ENCODE measurements around the gene MESD.

MESD gene

DNA sequence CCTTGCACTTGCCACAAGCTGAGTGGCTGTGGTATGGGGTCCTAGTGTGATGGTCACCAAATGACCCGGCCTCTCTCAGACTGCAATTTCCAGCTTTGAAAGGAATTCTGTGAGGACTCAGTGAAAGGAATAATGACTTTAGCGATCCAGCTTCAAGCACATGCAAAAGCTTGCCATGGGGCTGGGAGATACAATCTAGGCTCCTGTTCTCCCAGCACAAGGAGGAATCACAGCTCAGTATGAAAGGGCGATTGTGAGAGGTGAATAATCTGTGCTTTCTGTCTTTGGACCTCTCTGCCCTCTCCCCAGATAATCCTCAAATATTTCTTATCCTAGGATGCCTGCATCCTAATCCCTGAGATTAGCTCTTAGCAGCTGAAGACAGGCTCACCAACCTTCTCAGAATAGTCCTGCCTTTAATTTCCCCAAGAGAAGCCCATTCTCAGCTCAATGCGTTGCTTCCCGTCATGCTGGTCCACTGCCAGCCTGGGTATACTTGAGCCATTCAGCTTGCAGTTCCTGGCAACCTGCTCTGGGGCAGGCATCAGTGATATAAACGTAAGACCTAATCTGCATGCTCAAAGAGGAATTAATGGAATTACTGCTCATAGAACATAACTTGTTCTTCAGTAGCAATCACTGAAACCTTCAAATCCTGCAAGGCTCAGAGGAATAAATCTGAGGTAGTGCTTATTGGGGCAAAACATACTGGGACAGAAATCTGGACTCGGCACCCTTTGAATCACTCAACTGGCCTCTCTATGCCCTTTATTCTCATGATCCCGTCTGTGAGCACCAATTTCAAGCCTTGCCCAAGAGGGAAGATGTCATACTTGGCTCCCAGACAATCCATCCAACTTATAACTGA lies 26.2 kb upstream of the MESD start:
- DNase-seq (ENCODE audit: insufficient read length, low spot score) (no peak), FAIRE-seq (no peak)

DNA sequence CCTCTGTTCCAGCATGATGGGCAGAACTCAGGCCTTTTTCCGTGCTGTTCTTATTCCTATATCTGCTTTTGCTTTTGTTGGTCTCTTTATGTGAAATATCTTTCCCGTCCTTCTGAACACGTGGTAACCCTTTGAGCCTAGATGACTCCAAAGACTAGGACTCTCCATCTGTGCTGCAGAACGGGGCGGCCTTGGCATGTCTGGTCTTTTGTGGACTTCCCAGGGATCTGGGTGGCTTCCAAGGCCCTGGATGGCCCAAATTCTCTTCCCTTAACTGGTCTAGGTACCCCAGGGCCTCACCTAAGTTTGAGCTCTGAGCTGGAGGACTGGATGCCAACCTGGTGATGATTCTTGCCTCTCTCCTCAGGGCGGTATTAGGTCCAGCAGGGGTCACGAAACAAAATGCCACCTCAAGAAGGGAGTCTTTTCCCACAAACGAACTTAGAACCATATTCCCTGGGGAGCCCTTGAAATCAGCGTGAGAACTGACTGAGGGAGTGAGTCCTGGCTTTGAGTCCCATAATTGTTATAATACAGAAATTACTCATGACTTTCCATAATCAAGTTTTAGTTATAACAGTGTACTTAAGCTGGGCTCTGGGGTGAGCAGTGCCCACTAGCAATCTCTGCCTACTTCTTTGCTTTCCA lies 25.0 kb upstream of the MESD start:
- DNase-seq (ENCODE audit: insufficient read length, low spot score): no peak
- no peak for FAIRE-seq

DNA sequence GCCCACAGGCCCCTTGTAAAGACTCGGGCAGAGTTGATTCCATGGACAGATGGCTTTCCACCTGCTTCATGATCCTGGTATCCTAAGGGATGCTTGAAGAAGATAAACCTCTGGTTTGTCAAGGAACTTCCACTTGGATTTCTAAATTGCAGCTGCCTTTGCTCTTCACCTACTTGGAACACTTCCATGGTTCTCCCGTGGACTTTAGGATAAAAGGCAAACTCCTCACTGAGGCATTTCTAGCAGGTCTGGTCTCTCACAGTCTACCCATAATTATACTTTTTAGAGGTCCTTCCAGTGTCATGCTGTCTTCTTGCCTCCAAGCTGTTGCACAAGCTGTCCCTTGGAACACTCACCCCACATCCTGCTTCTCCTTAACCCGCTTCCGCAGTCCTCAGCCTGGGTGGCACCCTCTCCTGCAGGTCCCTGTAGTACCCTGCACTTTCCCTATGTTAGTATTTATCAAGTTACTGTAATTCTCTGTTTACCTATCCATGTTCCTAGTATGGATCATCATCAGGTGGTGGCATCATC lies 23.8 kb upstream of the MESD start:
- DNase-seq (ENCODE audit: insufficient read length, low spot score) (no peak), FAIRE-seq (no peak)

DNA sequence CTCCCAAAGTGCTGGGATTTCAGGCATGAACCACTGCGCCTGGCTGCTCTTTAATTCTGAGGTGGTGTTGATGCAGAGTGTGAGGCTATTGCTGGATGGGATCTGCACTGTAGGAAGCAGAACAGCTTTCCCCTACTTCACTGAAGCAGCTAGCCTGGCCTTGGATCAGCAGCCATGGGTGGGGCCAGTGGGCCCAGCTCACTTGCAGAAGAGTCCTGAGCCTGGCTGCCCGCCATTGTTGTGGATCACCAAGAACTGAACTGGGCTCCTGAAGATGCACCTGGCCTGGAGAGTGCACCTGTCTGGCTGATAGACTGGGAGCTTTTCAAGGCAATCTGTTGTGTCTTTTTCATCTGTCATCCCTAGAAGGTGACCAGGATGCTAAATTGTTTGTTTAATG lies 23.0 kb upstream of the MESD start:
- FAIRE-seq: no peak
- no peak for DNase-seq (ENCODE audit: insufficient read length, low spot score)

DNA sequence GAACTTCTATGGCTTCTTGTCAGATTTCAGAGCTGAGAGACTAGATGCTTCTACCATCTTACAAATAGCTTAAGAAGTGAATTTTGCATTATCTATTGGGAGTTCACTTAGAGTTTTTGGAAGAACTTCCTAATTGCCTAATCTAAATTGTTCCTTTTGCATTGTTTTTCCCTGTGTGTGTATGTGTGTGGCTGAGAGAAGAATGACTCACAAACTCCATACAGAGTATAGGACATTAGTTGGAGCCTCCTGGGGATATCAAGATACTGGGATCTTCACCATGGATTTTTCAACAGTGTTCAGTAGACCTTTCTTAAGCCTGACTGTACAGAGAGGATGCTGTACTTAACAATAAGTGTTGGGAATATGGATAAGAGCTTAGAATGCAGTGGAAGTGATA lies 22.0 kb upstream of the MESD start:
- FAIRE-seq: no peak

DNA sequence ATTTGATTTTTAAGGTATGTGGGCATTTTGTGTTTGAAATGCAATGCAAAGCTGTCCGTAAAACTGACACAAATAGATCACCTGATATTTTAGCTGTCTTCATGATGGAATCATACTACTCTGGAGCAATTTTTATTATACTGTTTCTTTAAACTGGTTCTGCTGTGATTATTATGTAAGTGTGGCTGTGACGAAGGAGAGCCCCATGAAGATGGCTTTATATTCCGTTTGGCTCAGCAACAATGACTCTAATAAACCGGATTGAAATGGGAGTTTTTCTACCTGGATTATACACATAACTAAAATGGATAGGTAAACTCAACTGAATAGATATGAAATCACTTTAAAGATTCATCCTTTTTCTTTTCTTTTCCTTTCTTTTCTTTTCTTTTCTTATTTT lies 20.5 kb upstream of the MESD start:
- DNase-seq (ENCODE audit: insufficient read length, low spot score): no peak

More for the DNA sequence above, 22.0 kb upstream of the MESD start:
- no peak for DNase-seq (ENCODE audit: insufficient read length, low spot score)

DNA sequence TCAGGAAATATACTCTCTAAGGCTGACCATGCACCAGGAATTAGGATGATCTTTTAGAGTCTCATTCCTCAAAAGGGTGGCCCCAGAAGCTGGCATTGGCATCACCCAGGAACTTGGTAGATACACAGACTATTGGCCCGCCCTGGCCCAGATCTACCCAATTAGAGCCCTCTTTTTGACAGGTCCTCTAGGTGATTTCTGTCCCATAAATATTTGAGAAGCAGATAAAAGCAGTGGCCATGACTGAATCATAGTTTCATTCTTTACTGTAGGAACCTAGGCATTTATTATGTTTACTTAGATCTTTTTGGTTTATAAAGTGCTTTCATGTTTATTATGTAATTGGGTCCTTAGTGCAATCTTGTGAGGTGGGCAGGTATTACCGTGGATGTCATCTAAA lies 18.7 kb upstream of the MESD start:
- no peak for FAIRE-seq
- DNase-seq (ENCODE audit: insufficient read length, low spot score): no peak

More for the DNA sequence above, 20.5 kb upstream of the MESD start:
- no peak for FAIRE-seq

DNA sequence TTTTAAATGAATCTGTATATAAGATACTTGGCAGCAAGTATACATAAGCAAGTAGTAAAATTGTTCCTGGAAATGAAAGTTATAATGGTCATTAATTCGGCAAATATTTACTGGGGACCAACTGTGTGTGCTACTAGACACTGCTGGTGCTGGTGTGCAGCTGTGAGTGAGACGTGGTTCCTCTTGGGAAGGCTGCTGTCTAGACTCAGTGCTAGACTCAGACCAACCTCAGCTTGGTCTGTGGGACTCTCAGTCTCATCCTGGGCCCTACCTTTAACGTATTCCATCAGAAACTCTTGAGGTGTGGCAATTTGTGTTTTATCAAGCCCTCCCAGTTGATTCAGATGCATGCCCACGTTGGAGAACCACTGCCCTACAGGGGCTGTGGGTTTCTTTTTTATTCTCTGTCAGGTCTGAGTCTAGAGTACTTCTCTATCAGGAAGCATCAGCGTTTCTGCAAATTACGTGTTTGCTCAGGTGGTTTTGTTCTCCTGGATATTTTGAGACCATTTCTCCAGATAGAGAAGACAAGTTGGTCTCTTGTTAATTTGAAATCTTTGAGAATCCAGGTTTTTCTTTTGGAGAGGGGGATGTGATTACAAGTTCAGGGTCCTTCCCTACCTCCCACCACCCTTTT lies 17.9 kb upstream of the MESD start:
- DNase-seq (ENCODE audit: insufficient read length, low spot score) (no peak), FAIRE-seq (no peak)

DNA sequence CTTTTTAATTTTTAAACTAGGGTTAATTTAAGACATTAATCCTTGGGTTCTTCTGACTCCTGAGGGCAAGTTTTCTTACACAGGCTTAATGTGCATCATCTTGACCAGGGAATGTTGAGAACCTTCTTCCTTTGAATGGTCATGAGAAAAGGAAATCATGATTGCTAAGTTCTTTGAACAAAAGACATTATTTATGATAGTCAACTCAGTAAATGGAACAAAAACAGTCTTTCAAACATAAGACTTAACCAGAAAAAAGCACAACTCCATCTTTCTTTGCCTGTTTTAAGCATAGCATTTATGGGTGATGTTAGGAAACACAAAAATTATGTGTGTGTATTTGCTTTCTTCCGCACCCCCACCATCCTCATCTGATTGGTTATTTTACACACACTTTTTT lies 16.5 kb upstream of the MESD start:
- FAIRE-seq (no peak), DNase-seq (ENCODE audit: insufficient read length, low spot score) (no peak)

DNA sequence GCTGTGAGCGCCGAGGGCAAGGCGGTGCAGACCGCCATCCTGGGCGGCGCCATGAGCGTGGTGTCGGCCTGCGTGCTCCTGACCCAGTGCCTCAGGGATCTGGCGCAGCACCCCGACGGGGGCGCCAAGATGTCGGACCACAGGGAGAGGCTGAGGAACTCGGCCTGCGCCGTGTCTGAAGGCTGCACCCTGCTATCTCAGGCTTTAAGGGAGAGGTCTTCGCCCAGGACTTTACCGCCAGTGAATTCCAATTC lies 13.4 kb upstream of the MESD start:
- no peak for FAIRE-seq
- no peak for DNase-seq (ENCODE audit: insufficient read length, low spot score)

DNA sequence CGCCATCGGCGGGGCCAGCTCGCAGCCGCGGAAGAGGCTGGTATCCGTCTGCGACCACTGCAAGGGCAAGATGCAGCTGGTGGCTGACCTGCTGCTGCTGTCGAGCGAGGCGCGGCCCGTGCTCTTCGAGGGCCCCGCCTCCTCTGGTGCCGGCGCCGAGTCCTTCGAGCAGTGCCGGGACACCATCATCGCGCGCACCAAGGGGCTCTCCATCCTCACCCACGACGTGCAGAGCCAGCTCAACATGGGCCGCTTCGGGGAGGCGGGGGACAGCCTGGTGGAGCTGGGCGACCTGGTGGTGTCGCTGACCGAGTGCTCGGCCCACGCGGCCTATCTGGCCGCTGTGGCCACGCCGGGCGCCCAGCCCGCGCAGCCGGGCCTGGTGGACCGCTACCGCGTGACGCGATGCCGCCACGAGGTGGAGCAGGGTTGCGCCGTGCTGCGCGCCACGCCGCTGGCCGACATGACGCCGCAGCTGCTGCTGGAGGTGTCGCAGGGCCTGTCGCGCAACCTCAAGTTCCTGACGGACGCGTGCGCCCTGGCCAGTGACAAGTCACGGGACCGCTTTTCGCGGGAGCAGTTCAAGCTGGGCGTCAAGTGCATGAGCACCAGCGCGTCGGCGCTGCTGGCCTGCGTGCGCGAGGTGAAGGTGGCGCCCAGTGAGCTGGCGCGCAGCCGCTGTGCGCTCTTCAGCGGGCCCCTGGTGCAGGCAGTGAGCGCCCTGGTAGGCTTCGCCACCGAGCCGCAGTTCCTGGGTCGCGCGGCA lies 12.9 kb upstream of the MESD start:
- no peak for DNase-seq (ENCODE audit: insufficient read length, low spot score)
- FAIRE-seq: no peak

DNA sequence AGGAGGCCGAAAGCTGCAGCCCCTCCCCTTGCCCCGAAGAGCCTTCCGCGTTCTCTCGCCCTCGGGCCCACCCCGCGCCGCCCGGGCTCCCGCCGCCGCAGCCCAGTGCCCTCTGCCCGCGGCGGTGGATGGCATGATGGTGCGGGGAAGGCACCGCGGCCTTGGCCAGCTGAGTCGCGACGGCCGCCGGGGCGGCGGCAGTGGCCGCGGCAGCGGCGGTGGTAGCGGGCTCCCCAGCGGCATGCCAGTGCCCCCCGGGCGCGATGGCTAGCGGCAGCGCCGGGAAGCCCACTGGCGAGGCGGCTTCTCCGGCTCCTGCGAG lies 12.4 kb upstream of the MESD start:
- FAIRE-seq (no peak), DNase-seq (ENCODE audit: insufficient read length, low spot score) (no peak)

DNA sequence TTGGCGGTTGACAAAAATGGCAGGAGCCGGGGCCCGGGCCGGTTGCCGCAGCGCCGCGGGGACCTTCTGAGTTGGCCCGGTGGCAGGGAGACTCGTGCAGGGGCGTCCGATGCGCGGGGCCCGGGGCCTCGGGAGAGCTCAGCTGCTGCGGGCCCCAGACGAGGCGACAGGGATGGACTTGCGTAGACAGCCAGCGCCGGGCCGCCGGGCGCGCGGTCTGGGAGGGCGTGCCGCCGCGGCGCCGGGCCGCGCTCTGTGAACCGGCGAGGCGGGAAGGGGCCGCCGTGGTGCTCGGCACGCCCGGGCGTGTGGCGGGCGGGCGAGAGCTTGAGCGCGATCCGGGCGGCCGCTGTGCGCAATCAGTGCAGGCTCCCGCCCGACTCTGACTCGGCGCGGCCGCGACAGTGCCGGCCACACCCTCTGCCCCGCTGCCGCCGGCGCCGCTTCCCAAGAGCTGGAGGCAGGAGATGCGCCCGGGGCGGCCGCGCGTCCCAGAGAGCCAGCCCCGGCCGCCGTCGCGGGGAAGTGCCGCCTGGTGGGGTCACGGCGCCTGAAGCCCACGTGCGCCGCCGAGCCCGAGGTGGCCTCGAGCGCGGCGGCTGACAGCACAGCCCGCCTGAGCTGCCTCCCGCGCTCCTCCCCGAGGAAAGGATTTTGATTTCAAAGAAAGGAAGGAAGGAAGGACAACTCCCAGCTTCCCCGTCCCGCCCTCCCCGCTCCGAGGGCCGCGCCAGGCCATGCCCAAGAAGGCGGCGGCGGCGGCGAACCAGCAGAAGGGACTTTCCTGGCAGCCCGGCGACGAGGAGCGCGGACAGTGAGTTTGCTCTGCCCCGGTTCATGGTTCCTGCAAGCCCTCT lies 11.8 kb upstream of the MESD start:
- FAIRE-seq (no peak), DNase-seq (ENCODE audit: insufficient read length, low spot score) (peak; percentile 24)

DNA sequence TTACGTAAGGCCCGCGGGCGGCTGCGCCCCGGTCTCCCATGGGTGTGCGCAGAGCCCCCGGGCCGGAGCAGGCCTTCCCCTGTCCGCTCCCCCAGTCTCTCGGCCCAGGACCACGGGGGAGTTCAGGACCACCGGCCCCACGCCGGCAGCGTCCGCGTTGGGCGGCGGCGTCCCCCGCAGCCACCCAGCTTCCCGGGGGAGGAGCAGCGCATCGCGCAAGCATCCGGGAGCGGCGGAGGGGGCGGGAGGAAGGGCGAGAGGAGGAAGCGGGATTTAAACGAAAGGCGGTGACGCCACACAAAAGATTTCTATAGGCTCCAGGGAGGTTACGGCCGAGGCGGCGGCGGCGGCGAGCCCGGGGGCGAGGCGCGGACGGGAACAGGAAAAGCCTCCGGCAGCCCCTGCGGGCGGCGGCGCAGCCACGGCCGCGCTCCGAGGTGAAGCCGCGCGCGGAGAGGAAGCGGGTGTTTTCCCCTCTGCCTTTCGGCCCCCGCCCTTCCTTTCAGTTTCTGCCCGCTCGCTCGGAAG lies 11.1 kb upstream of the MESD start, which contains the start of gene TLNRD1:
TLNRD1 (plus strand) TSS at position 300 of the 528 bp plus-strand sequence. CDS start 1,349 bp downstream, outside the sequence.
- DNase-seq (ENCODE audit: insufficient read length, low spot score) (peak; percentile 87), FAIRE-seq (no peak)

DNA sequence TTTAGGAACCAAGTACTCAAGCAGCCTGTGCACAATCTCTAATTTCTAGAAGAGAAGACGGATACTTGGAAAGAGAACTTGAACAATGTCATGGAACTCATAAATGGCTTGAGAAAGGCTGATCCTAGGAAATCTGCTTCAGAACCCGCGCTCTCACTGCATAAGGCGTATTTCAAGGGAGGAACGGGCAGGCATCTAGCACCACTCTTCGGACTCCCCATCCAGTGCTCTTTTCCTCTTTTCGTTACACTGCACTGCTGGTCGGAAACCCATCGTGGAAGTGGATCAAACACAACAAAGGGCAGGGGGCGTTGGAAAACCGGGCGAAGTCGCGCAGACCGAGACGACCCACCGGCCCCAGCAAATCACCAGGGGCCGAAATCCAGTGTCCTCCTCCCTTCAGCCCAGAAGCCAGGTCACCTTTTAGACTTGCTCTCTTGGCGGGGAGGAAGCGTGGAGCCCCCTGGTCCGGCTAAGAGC lies 10.6 kb upstream of the MESD start:
- no peak for DNase-seq (ENCODE audit: insufficient read length, low spot score)
- FAIRE-seq: no peak

DNA sequence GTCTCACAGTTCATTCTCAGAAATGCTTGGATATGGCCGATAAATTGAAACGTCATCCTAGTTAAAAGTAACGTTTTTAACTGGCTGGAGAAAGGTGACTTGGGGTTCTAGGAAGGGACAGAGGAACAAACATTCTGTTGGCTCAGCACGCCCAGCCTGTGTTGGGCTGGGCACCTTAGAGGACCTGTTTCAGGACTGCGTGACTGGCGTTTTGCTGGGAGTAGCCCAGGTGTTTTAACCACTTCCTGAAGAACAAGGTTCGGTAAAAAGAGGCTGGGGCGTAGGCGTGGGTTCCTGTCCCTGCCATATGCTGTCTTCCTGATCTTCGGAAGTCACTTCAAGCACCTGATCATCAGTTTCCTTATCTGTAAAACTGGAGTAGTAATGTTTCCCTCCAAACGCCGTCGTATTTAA lies 10.0 kb upstream of the MESD start:
- no peak for FAIRE-seq
- DNase-seq (ENCODE audit: insufficient read length, low spot score): no peak

DNA sequence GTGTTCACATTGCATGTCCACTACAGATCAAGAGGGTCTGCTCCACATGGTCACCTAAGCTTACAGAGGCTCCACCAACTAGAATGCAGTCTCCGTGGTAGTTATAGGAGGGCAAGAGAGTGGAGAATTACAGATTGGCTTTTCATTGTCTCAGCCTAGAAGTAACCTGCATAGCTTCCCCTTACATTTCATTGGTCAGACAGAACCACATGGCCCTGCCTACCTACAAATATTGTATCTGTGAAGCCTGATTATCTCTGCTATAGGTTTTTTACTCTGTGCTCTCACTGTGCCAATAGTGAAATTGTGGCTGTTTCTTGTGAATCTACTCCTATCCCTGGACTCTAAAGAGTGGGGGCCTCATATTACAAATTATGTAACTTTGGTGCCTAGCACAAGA lies 8.6 kb upstream of the MESD start:
- DNase-seq (ENCODE audit: insufficient read length, low spot score) (no peak), FAIRE-seq (no peak)

DNA sequence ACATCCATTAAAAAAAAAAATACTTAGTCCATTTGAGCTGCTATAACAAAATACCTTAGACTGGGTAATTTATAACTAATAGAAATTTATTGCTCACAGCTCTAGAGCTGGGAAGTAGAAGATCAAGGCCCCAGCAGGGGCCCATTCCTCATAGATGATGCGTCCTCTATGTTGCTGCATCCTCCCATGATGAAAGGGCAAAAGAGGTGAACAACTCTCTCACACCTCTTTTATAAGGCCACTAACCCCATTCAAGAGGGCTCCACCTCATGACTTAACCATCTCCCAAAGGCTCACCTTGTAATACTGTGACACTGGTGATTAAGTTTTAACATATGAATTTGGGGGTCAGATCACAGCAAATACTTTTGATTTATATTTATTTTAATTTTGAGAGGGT lies 8.1 kb upstream of the MESD start:
- DNase-seq (ENCODE audit: insufficient read length, low spot score) (no peak), FAIRE-seq (no peak)

DNA sequence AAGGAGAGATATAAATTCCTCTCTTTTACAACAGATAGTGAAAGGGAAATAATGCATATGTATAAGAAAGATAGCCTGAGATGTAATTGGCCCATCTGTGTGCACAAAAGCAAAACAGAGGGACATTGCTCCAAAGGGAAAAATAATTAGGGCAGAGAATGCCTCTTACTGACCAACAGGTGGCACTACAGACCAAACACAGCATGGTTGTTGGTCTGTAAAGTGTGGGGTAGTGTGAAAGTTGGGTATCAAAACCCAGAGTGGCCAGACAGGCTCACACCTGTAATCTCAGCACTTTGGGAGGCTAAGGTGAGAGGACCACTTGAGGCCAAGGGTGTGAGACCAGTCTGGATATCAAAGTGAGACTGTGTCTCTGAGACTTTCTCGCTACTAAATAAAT lies 6.6 kb upstream of the MESD start:
- no peak for DNase-seq (ENCODE audit: insufficient read length, low spot score)
- no peak for FAIRE-seq

DNA sequence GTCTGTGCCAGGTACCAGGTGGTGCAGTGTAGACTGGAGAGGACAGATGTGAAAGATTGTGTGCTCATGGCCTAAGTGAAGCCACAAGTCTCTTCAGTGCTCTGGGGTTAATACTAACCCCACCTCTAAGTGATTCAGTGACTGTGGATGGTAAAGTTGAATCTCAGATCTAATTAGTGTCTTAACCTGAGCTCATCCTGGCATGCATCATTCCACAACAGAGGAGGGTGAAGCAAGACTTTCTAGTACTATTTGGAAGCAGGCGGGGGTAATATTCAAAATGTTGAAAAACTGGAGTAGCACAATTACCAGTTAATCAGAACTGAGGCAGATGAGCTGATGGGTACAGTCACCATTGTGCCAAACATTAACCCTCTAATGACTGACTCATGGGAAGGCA lies 2.8 kb upstream of the MESD start:
- DNase-seq (ENCODE audit: insufficient read length, low spot score) (no peak), FAIRE-seq (no peak)

Data from HTR-8/SVneo (cell line).